Measurements from ENCODE around the gene WASL. TPM values are rescaled to one million over a fixed set of nuclear protein-coding genes. Genes with fewer than 3 reads are reported as not detected.

WASL gene
- total and polyA plus RNA-seq, 7 donors: 17.6 to 37.8 (median 31.0) TPM

DNA sequence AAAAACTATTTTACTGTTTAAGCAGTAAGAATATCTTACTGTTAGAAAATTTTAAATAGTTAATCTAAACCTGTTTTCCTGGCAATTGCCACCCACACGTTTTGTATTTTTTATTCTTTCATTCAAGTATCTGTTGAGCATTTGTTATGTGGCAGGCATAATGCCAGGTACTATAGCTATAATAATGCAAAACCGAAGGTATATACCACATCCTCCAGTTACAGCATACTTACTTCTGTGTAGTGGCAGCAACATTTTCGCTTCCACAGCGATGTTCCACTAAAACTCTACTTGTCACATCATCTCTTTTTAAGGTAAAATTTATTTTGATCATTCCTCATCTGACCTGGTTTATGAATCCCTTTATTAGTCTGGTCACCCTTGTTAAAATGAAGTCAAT, 30.0 kb downstream of the WASL start:
- H3K27ac ChIP-seq: no peak overlapping the region

DNA sequence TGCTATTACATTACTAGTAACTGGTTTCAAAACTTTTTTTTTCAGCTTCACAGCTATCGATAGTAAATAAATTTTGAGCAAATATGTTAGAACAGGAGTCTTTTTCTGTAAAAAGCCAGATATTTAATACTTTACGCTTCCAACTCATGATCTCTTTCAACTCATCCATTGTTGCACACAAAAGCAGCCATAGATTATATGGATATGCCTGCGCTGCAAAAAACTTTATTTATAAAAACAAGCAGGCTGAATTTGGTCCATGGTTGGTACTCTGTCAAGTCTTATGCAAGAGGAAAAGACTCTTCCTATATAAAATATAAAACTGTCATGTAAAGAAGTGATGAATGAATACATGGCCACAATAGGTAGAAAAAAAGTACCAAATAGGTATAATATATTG, 31.1 kb downstream of the WASL start:
- 97 to 99% (median 99%) methylated on average over 3 of the region's 3 CpGs for WGBS, 3 donors
- Histone ChIP-seq H3K27me3 (ENCODE audit: insufficient read depth in 3 of 3, low read length in 2 of 3) (no peaks in the 10 kb centered on the region), H3K4me3 (no peak overlapping the region), H3K9me3 (no peaks in the 10 kb centered on the region), H3K4me1 (peaks cover 45% of the 10 kb centered on the region), H3K36me3 (ENCODE audit: insufficient read depth in 1 of 2, low read depth in 1 of 2) (no peaks in the 10 kb centered on the region), H3K27ac (no peak overlapping the region)
- intact Hi-C loops (cut with DNase I): no loop called here
- DNase-seq (no peak), ATAC-seq (no peak)
- TF ChIP-seq, protein P1, sequence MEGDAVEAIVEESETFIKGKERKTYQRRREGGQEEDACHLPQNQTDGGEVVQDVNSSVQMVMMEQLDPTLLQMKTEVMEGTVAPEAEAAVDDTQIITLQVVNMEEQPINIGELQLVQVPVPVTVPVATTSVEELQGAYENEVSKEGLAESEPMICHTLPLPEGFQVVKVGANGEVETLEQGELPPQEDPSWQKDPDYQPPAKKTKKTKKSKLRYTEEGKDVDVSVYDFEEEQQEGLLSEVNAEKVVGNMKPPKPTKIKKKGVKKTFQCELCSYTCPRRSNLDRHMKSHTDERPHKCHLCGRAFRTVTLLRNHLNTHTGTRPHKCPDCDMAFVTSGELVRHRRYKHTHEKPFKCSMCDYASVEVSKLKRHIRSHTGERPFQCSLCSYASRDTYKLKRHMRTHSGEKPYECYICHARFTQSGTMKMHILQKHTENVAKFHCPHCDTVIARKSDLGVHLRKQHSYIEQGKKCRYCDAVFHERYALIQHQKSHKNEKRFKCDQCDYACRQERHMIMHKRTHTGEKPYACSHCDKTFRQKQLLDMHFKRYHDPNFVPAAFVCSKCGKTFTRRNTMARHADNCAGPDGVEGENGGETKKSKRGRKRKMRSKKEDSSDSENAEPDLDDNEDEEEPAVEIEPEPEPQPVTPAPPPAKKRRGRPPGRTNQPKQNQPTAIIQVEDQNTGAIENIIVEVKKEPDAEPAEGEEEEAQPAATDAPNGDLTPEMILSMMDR (IDR thresholded peaks at IDR 0.05): no peak

More for the DNA sequence above, 30.0 kb downstream of the WASL start:
- Histone ChIP-seq H3K27me3 (ENCODE audit: insufficient read depth in 3 of 3, low read length in 2 of 3) (no peaks in the 10 kb centered on the region), H3K36me3 (ENCODE audit: insufficient read depth in 1 of 2, low read depth in 1 of 2) (no peaks in the 10 kb centered on the region), H3K4me3 (no peak overlapping the region), H3K9me3 (no peaks in the 10 kb centered on the region), H3K4me1 (peaks cover 49% of the 10 kb centered on the region)
- ATAC-seq (no peak), DNase-seq (no peak)
- TF ChIP-seq, protein P1 (IDR thresholded peaks at IDR 0.05): no peak
- intact Hi-C loops (cut with DNase I): no loop called here
- 81 to 88% (median 85%) methylated on average over 4 of the region's 4 CpGs for WGBS, 3 donors

DNA sequence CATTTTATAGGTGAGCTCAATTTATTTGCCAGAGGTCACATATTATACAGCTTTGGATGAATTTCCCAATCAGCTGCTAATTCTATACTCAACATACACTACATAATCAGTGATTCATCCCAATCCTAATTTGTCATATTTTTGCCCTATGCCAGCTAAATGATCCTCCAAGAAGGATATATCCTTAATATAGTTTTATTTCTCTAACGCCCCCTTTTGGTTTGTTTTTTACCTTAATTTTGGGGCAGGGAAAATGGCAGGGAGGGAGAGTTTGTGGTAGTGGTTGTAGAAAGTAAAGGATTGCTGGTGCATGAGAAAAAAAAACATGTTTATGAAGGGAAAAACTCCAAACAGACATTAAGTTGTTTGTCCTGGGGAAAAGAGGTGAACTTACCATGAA, 31.9 kb downstream of the WASL start:
- ATAC-seq (no peak), DNase-seq (no peak)
- Histone ChIP-seq H3K36me3 (ENCODE audit: insufficient read depth in 1 of 2, low read depth in 1 of 2) (no peaks in the 10 kb centered on the region), H3K4me1 (peaks cover 51% of the 10 kb centered on the region), H3K4me3 (no peak overlapping the region), H3K9me3 (no peaks in the 10 kb centered on the region), H3K27ac (no peak overlapping the region), H3K27me3 (ENCODE audit: insufficient read depth in 3 of 3, low read length in 2 of 3) (no peaks in the 10 kb centered on the region)
- intact Hi-C loops (cut with DNase I): no loop called here
- TF ChIP-seq, protein P1 (IDR thresholded peaks at IDR 0.05): no peak
- WGBS, 3 donors: 91 to 95% (median 94%) methylated on average over 1 of the region's 1 CpG

DNA sequence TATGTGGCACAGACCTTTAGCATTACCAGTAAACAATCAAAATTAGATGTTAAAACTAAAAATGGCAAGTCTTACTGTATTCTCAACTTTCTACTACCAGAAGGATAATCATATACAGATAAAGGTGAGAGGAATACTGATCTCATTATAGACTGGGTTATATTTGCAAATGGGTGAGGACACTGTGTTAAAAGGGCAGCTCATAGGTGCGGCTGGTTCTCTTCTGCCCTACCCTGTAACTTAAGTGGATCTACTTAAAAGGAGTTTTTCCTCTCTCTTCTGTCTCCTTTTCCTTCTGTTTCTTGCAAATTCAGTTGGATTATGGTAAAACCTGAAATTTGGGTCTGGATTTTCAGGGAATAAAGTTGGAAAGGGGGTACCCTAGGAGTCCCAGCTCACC, 33.0 kb downstream of the WASL start:
- no peaks in the 10 kb centered on the region for H3K27me3 ChIP-seq (ENCODE audit: insufficient read depth in 3 of 3, low read length in 2 of 3)
- TF ChIP-seq, protein P1 (IDR thresholded peaks at IDR 0.05): no peak
- H3K36me3 ChIP-seq (ENCODE audit: insufficient read depth in 1 of 2, low read depth in 1 of 2): no peaks in the 10 kb centered on the region
- H3K27ac ChIP-seq: no peak overlapping the region
- intact Hi-C loops (cut with DNase I): no loop called here
- no peaks in the 10 kb centered on the region for H3K9me3 ChIP-seq
- DNase-seq (no peak), ATAC-seq (no peak)
- WGBS, 3 donors: 0 to 88% (median 46%) methylated on average over 1 of the region's 1 CpG
- H3K4me3 ChIP-seq: no peak overlapping the region
- peaks cover 50% of the 10 kb centered on the region for H3K4me1 ChIP-seq

DNA sequence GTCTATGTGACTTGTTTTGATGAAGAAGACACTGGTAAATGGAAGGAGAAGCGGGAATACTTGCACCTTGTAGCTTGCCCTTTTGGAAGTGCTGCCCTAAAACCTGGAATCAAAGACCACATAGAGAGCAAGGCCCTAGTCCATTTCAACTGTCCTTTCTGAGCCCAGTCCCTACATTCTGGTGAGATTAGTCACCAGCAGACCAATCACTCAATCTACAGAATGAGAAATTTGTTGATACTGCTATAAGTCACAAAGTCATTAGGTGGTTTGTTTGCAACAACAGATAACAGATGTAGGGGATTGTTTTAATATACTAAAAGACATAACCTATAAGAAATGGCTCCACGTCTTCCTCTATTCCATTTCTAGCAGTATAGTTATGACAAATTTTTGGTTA, 33.6 kb downstream of the WASL start:
- intact Hi-C loops (cut with DNase I): no loop called here
- TF ChIP-seq, protein P1 (IDR thresholded peaks at IDR 0.05): no peak
- Histone ChIP-seq H3K4me3 (no peak overlapping the region), H3K27me3 (ENCODE audit: insufficient read depth in 3 of 3, low read length in 2 of 3) (no peaks in the 10 kb centered on the region), H3K36me3 (ENCODE audit: insufficient read depth in 1 of 2, low read depth in 1 of 2) (no peaks in the 10 kb centered on the region), H3K9me3 (no peaks in the 10 kb centered on the region), H3K4me1 (peaks cover 54% of the 10 kb centered on the region), H3K27ac (no peak overlapping the region)
- WGBS, 3 donors: 90 to 99% (median 99%) methylated on average over 2 of the region's 2 CpGs
- ATAC-seq: no peak
- no peak for DNase-seq

Measured in psoas muscle (tissue), 8 donors.